Upper lobe of left lung (tissue), 4 donors: ENCODE measurements around the gene PNKP.

Experiments
- POLR2A ChIP-seq, 4 donors: fragments of 450-650 bp; IDR thresholded peaks; one replicate each; pipeline ENCODE4 v1.5.1; 2016 to 2017; ENCODE audit warnings: antibody characterized with exemption in 4 of 4, mild to moderate bottlenecking in 2 of 4
- POLR2AphosphoS5 ChIP-seq, 2 donors: sonication (generic); formaldehyde crosslinking; IDR thresholded peaks; one replicate each; pipeline ENCODE4 v1.5.1; 2017; ENCODE audit warnings: antibody characterized with exemption in 2 of 2

- TF ChIP-seq POLR2AphosphoS5 (IDR thresholded peaks at IDR 0.05) (no peak), POLR2A (IDR thresholded peaks at IDR 0.05) (no peak)
Measured at GRCh38 chr19:49910179-49910578, 42.8 kb upstream of the PNKP start.
